Small intestine (tissue), 7 donors: ENCODE data around the gene RAB31. TPM values are rescaled to one million over a fixed set of nuclear protein-coding genes. Genes with fewer than 3 reads are reported as not detected.
A peak's percentile ranks its signal among the peaks of the same experiment; 100 is the strongest.

Experiments
- DNase-seq, 2 donors: peaks; one replicate each; pipeline versions ENCODE4 v3.0.0 to v3.0.0-alpha.2; 2013
- FAIRE-seq: peaks from 2 replicates; lab custom pipeline; 2012; peaks lifted over from hg19 to GRCh38; lab: Jason Lieb, UNC
- H3K27ac ChIP-seq, 3 donors: one replicate each; pipeline ENCODE4 v1.5.1; 2013; ENCODE audit warnings: low read length in 2 of 3, mild to moderate bottlenecking in 2 of 3, control low read depth in 1 of 3, inconsistent platforms in 1 of 3, low read depth in 1 of 3, moderate library complexity in 1 of 3
- H3K27me3 ChIP-seq, 3 donors: one replicate each; pipeline ENCODE4 v1.6.1; 2013; ENCODE audit warnings: low read length in 3 of 3, inconsistent platforms in 1 of 3; ENCODE audit not compliant: control insufficient read depth in 3 of 3, insufficient read depth in 3 of 3
- H3K36me3 ChIP-seq, 3 donors: one replicate each; pipeline ENCODE4 v1.6.1; 2013; ENCODE audit warnings: low read length in 3 of 3, inconsistent platforms in 1 of 3, low read depth in 1 of 3, mild to moderate bottlenecking in 1 of 3, moderate library complexity in 1 of 3; ENCODE audit not compliant: control insufficient read depth in 3 of 3, insufficient read depth in 2 of 3
- H3K4me1 ChIP-seq, 3 donors: one replicate each; pipeline ENCODE4 v1.6.1; 2013; ENCODE audit warnings: low read length in 2 of 3, inconsistent platforms in 1 of 3, low read depth in 1 of 3, mild to moderate bottlenecking in 1 of 3, moderate library complexity in 1 of 3; ENCODE audit not compliant: control insufficient read depth in 3 of 3, insufficient read depth in 2 of 3
- H3K4me3 ChIP-seq, 3 donors: one replicate each; pipeline ENCODE4 v1.5.1; 2013; ENCODE audit warnings: low read length in 3 of 3, control low read depth in 1 of 3, inconsistent platforms in 1 of 3, low read depth in 1 of 3, mild to moderate bottlenecking in 1 of 3, moderate library complexity in 1 of 3
- H3K9me3 ChIP-seq, 2 donors: one replicate each; pipeline ENCODE4 v1.6.1; 2013; ENCODE audit warnings: low read depth in 1 of 2, low read length in 1 of 2; ENCODE audit not compliant: control insufficient read depth in 2 of 2, insufficient read depth in 1 of 2
- WGBS, 3 donors: extraction: QIAGEN DNeasy Blood & Tissue Kit; methylation state at CpG; one replicate each; pipeline ENCODE4 v1.1.7; 2013; 5-methylcytosine and 5-hydroxymethylcytosine counted together
- polyA plus RNA-seq, 4 donors: library from polyadenylated mRNA; stranded (reverse) in 3 of 4; unstranded in 1 of 4; fragments of 200-250 nt in 3 of 4; fragments of 120-200 nt in 1 of 4; gene quantifications; one replicate each; pipeline versions ENCODE4 v1.2.1 to v1.2.3, GENCODE V29; 2013
- donor health status: healthy with polysubstance abuse.
- donor health status: control.
- donor health status: control.
- donor health status: Bipolar disorder and iron deficiency.
- donor health status: healthy.

Gene RAB31
- polyA plus RNA-seq, 4 donors = 4.2 to 18.4 (median 12.3) TPM

- 84 to 93% (median 87%) methylated on average over 4 of the region's 4 CpGs for WGBS, 3 donors
- Histone ChIP-seq H3K36me3 (peaks cover 0 to 4% (median 0%) of the 10 kb centered on the region in 3 donors), H3K9me3 (no peaks in the 10 kb centered on the region), H3K27ac (no peak overlapping the region), H3K27me3 (peaks cover 0 to 2% (median 0%) of the 10 kb centered on the region in 3 donors), H3K4me1 (no peaks in the 10 kb centered on the region), H3K4me3 (no peak overlapping the region)
- DNase-seq (no peak), FAIRE-seq (no peak)
These were observed 133.7 kb downstream of the RAB31 start for GRCh38 chr18:9841752-9842151.

GRCh38 chr18:9842448-9842847 is 134.3 kb downstream of the RAB31 start:
- H3K27ac ChIP-seq = no peak overlapping the region
- no peak for DNase-seq
- WGBS, 3 donors = 92 to 96% (median 94%) methylated on average over 6 of the region's 6 CpGs
- H3K9me3 ChIP-seq = no peaks in the 10 kb centered on the region
- H3K36me3 ChIP-seq = peaks cover 0 to 4% (median 0%) of the 10 kb centered on the region in 3 donors
- FAIRE-seq = no peak
- no peak overlapping the region for H3K4me3 ChIP-seq
- H3K4me1 ChIP-seq = no peaks in the 10 kb centered on the region
- H3K27me3 ChIP-seq = peaks cover 0 to 2% (median 0%) of the 10 kb centered on the region in 3 donors

GRCh38 chr18:9845256-9845655 is 137.2 kb downstream of the RAB31 start:
- H3K4me1 ChIP-seq = peaks cover 0 to 8% (median 0%) of the 10 kb centered on the region in 3 donors
- peaks cover 0 to 4% (median 0%) of the 10 kb centered on the region in 3 donors for H3K36me3 ChIP-seq
- FAIRE-seq = no peak
- peaks cover 0 to 2% (median 0%) of the 10 kb centered on the region in 3 donors for H3K27me3 ChIP-seq
- DNase-seq = no peak
- WGBS, 3 donors = 80 to 89% (median 80%) methylated on average over 3 of the region's 3 CpGs
- no peaks in the 10 kb centered on the region for H3K9me3 ChIP-seq
- H3K27ac ChIP-seq = no peak overlapping the region
- H3K4me3 ChIP-seq = no peak overlapping the region

- peaks cover 0 to 10% (median 0%) of the 10 kb centered on the region in 3 donors for H3K4me1 ChIP-seq
- no peak overlapping the region for H3K4me3 ChIP-seq
- FAIRE-seq (no peak), DNase-seq (no peak)
- H3K27ac ChIP-seq = no peak overlapping the region
- H3K36me3 ChIP-seq = peaks cover 0 to 4% (median 0%) of the 10 kb centered on the region in 3 donors
- WGBS, 3 donors = 27 to 61% (median 45%) methylated on average over 10 of the region's 10 CpGs
- no peaks in the 10 kb centered on the region for H3K9me3 ChIP-seq
- H3K27me3 ChIP-seq = peaks cover 0 to 2% (median 0%) of the 10 kb centered on the region in 3 donors
These were observed 138.2 kb downstream of the RAB31 start for GRCh38 chr18:9846162-9846925.

- no peak for FAIRE-seq
- DNase-seq = no peak
- H3K9me3 ChIP-seq = no peaks in the 10 kb centered on the region
- 80 to 88% (median 82%) methylated on average over 5 of the region's 5 CpGs for WGBS, 3 donors
- H3K36me3 ChIP-seq = peaks cover 0 to 4% (median 0%) of the 10 kb centered on the region in 3 donors
- H3K4me1 ChIP-seq = peaks cover 0 to 10% (median 0%) of the 10 kb centered on the region in 3 donors
- no peak overlapping the region for H3K27ac ChIP-seq
- peaks cover 0 to 2% (median 0%) of the 10 kb centered on the region in 3 donors for H3K27me3 ChIP-seq
- H3K4me3 ChIP-seq = no peak overlapping the region
These were observed 140.2 kb downstream of the RAB31 start for GRCh38 chr18:9848170-9848879.

GRCh38 chr18:9849407-9850283 is 141.5 kb downstream of the RAB31 start:
- Histone ChIP-seq H3K27me3 (no peaks in the 10 kb centered on the region), H3K9me3 (no peaks in the 10 kb centered on the region), H3K4me1 (peaks cover 0 to 10% (median 0%) of the 10 kb centered on the region in 3 donors), H3K36me3 (no peaks in the 10 kb centered on the region), H3K4me3 (no peak overlapping the region), H3K27ac (peak overlapping the region in 1 of 3 donors; percentile 6)
- DNase-seq (peak in 1 of 2 donors; percentile 59), FAIRE-seq (no peak)
- 59 to 70% (median 63%) methylated on average over 18 of the region's 18 CpGs for WGBS, 3 donors

GRCh38 chr18:9850309-9850708 is 142.2 kb downstream of the RAB31 start:
- Histone ChIP-seq H3K4me3 (no peak overlapping the region), H3K36me3 (no peaks in the 10 kb centered on the region), H3K4me1 (peaks cover 0 to 10% (median 0%) of the 10 kb centered on the region in 3 donors), H3K27ac (no peak overlapping the region), H3K9me3 (no peaks in the 10 kb centered on the region), H3K27me3 (no peaks in the 10 kb centered on the region)
- 83 to 94% (median 90%) methylated on average over 3 of the region's 3 CpGs for WGBS, 3 donors
- DNase-seq (no peak), FAIRE-seq (no peak)

- Histone ChIP-seq H3K9me3 (no peaks in the 10 kb centered on the region), H3K36me3 (no peaks in the 10 kb centered on the region), H3K27me3 (no peaks in the 10 kb centered on the region), H3K4me3 (no peak overlapping the region), H3K27ac (no peak overlapping the region), H3K4me1 (peaks cover 0 to 10% (median 0%) of the 10 kb centered on the region in 3 donors)
- DNase-seq = no peak
- WGBS, 3 donors = 80 to 91% (median 85%) methylated on average over 2 of the region's 2 CpGs
- no peak for FAIRE-seq
These were observed 143.4 kb downstream of the RAB31 start for GRCh38 chr18:9851511-9851910.
